Osteoblast (primary cell): ENCODE measurements around the gene SOX5. TPM values are rescaled to one million over a fixed set of nuclear protein-coding genes. Genes with fewer than 3 reads are reported as not detected.
"Not testable (repeated sequence)": the region's sequence is repeated elsewhere in the genome, so short reads cannot be mapped to it uniquely, and the experiment has no call there.

Experiments used
- DNase-seq: peaks from one replicate; pipeline ENCODE4 v3.0.0; 2011; ENCODE audit warnings: low spot score, mixed read lengths; ENCODE audit not compliant: insufficient read length; ENCODE audit errors: missing footprints
- H2AFZ ChIP-seq: 2 replicates; pipeline ENCODE4 v1.6.0; 2011; ENCODE audit warnings: mild to moderate bottlenecking, low read length
- H3K27ac ChIP-seq: 2 replicates; pipeline ENCODE4 v1.5.1; 2011; ENCODE audit warnings: mild to moderate bottlenecking, low read depth, low read length, moderate library complexity
- H3K27me3 ChIP-seq: 2 replicates; pipeline ENCODE4 v1.6.0; 2012; ENCODE audit warnings: mild to moderate bottlenecking, control low read depth, inconsistent platforms, low read length, moderate library complexity; ENCODE audit not compliant: insufficient read depth
- H3K36me3 ChIP-seq: 2 replicates; pipeline ENCODE4 v1.5.1; 2011; ENCODE audit warnings: mild to moderate bottlenecking, low read length, control low read depth, moderate library complexity; ENCODE audit not compliant: insufficient read depth
- H3K4me1 ChIP-seq: 2 replicates; pipeline ENCODE4 v1.5.1; 2011; ENCODE audit warnings: mild to moderate bottlenecking, low read length, control low read depth, moderate library complexity; ENCODE audit not compliant: insufficient read depth
- H3K4me2 ChIP-seq: 2 replicates; pipeline ENCODE4 v1.6.0; 2011; ENCODE audit warnings: mild to moderate bottlenecking, low read length; ENCODE audit not compliant: insufficient read depth
- H3K4me3 ChIP-seq: fragments of 200-600 bp; sonication (generic); 3 replicates; pipeline ENCODE4 v1.5.1; 2012; ENCODE audit warnings: mild to moderate bottlenecking, low read length, inconsistent platforms; ENCODE audit not compliant: insufficient read depth
- H3K79me2 ChIP-seq: 2 replicates; pipeline ENCODE4 v1.6.0; 2012; ENCODE audit warnings: mild to moderate bottlenecking, low read length, control low read depth, inconsistent platforms; ENCODE audit not compliant: insufficient read depth
- H3K9me3 ChIP-seq: 2 replicates; pipeline ENCODE4 v1.5.1; 2011; ENCODE audit warnings: low read depth, low read length, control low read depth
- H4K20me1 ChIP-seq: 2 replicates; pipeline ENCODE4 v1.6.0; 2012; ENCODE audit warnings: mild to moderate bottlenecking, low read length, control low read depth; ENCODE audit not compliant: insufficient read depth
- total RNA-seq: library from RNA; depleted of rRNA; stranded (reverse); fragments of >200 nt; gene quantifications from 2 replicates; pipeline ENCODE4 v1.2.3, GENCODE V29; 2012
- TF ChIP-seq, protein P1 (sequence below): IDR thresholded peaks from 2 replicates; pipeline ENCODE4 v1.5.1; 2011; ENCODE audit warnings: mild to moderate bottlenecking, low read depth, low read length, moderate library complexity; ENCODE audit errors: extremely low read depth

Gene SOX5
- total RNA-seq, 1 donor, result 5.1 TPM

DNA sequence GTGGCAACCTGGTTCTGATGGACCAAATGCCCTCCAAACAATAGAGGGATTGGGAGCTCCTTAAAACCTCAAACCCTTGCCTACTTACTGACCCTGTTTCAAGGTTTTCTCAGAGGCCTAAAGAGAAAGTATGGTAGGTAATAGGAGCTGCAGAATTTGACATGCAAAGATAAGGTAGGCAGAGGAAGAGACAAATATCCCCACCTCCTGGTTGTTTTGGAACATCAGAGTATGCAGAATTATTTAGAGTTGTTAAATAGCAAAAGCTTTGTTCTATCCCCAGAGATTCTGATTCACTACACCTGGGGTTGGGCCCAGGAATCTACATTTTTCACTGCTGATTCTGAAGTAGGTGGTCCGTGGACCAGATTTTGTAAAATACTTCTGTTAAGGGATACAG is 421.2 kb downstream of the SOX5 start:
- Histone ChIP-seq H4K20me1 (no peaks in the 10 kb centered on the region), H3K36me3 (no peaks in the 10 kb centered on the region), H3K4me2 (no peak overlapping the region)

DNA sequence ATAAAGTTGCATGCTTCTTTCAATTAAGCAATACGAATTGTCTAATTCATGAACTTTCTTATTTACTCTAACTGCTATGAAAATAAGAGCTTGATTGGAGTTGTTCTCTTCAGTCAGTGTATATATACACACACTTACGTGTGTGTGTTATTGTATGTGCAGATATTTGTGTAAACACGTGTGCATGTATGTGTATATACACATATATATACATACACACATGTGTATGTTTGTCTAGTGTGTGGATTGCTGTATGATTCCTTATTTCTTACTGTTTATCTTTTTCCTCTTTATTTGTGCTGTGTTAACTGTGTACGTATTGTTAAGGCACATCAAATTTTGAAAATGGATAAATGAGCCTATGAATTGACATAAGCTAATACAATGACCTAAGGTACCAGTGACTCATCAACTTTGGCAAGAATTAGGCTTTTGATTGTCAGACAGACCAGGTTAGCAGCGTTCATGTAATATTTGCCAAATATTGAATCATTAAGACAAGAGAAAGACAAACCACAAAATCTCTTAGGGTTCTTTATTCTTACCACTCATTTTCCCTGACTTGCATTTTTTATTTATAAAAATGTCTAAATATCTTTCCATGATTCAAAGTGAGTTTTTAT is 423.9 kb downstream of the SOX5 start:
- TF ChIP-seq, protein P1, sequence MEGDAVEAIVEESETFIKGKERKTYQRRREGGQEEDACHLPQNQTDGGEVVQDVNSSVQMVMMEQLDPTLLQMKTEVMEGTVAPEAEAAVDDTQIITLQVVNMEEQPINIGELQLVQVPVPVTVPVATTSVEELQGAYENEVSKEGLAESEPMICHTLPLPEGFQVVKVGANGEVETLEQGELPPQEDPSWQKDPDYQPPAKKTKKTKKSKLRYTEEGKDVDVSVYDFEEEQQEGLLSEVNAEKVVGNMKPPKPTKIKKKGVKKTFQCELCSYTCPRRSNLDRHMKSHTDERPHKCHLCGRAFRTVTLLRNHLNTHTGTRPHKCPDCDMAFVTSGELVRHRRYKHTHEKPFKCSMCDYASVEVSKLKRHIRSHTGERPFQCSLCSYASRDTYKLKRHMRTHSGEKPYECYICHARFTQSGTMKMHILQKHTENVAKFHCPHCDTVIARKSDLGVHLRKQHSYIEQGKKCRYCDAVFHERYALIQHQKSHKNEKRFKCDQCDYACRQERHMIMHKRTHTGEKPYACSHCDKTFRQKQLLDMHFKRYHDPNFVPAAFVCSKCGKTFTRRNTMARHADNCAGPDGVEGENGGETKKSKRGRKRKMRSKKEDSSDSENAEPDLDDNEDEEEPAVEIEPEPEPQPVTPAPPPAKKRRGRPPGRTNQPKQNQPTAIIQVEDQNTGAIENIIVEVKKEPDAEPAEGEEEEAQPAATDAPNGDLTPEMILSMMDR, result no peak
- no peaks in the 10 kb centered on the region for H3K79me2 ChIP-seq
- no peaks in the 10 kb centered on the region for H3K9me3 ChIP-seq
- H4K20me1 ChIP-seq, result no peaks in the 10 kb centered on the region
- no peaks in the 10 kb centered on the region for H3K36me3 ChIP-seq
- no peaks in the 10 kb centered on the region for H3K4me1 ChIP-seq
- no peak overlapping the region for H3K4me2 ChIP-seq
- no peak overlapping the region for H2AFZ ChIP-seq
- no peaks in the 10 kb centered on the region for H3K27me3 ChIP-seq
- no peak overlapping the region for H3K4me3 ChIP-seq
- no peak for DNase-seq
- no peak overlapping the region for H3K27ac ChIP-seq

More for the DNA sequence above, 421.2 kb downstream of the SOX5 start:
- Histone ChIP-seq H3K4me3 (no peak overlapping the region), H2AFZ (no peak overlapping the region), H3K27ac (no peak overlapping the region), H3K27me3 (no peaks in the 10 kb centered on the region), H3K79me2 (no peaks in the 10 kb centered on the region), H3K9me3 (no peaks in the 10 kb centered on the region), H3K4me1 (no peaks in the 10 kb centered on the region)
- TF ChIP-seq, protein P1, result no peak
- no peak for DNase-seq

DNA sequence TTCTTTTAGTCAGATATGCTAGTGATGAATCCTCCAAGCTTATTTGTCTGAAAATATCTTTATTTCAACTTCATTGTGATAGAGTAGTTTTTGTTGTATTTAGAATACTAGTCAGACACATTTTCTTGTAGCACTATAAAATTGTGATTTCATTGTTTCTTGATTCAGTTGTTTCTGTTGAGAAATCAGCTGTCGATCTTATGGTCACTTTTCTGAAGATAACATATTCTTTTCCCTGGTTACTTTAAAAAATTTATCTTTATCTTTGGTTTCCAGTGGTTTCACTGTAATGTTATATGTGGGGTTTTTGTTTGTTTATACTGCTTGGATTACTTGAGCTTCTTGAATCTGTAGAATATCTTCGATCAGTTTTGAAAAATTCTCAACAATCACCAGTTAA is 426.1 kb downstream of the SOX5 start:
- TF ChIP-seq, protein P1, result no peak
- H3K36me3 ChIP-seq, result no peaks in the 10 kb centered on the region
- no peaks in the 10 kb centered on the region for H3K4me1 ChIP-seq
- no peak overlapping the region for H3K27ac ChIP-seq
- no peaks in the 10 kb centered on the region for H3K9me3 ChIP-seq
- no peaks in the 10 kb centered on the region for H3K79me2 ChIP-seq
- H2AFZ ChIP-seq, result no peak overlapping the region
- no peak overlapping the region for H3K4me2 ChIP-seq
- no peaks in the 10 kb centered on the region for H3K27me3 ChIP-seq
- H4K20me1 ChIP-seq, result no peaks in the 10 kb centered on the region
- DNase-seq, result no peak
- no peak overlapping the region for H3K4me3 ChIP-seq

DNA sequence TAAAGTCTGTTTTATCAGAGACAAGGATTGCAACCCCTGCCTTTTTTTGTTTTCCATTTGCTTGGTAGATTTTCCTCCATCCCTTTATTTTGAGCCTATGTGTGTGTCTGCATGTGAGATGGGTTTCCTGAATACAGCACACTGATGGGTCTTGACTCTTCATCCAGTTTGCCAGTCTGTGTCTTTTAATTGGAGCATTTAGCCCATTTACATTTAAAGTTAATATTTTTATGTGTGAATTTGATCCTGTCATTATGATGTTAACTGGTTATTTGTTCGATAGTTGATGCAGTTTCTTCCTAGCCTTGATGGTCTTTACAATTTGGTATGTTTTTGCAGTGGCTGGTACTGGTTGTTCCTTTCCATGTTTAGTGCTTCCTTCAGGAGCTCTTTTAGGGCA is 430.0 kb downstream of the SOX5 start:
- H3K79me2 ChIP-seq, H3K36me3 ChIP-seq, H3K9me3 ChIP-seq, H2AFZ ChIP-seq, DNase-seq, H4K20me1 ChIP-seq, H3K27me3 ChIP-seq, H3K4me3 ChIP-seq, H3K27ac ChIP-seq, H3K4me1 ChIP-seq, H3K4me2 ChIP-seq: not testable (repeated sequence)

DNA sequence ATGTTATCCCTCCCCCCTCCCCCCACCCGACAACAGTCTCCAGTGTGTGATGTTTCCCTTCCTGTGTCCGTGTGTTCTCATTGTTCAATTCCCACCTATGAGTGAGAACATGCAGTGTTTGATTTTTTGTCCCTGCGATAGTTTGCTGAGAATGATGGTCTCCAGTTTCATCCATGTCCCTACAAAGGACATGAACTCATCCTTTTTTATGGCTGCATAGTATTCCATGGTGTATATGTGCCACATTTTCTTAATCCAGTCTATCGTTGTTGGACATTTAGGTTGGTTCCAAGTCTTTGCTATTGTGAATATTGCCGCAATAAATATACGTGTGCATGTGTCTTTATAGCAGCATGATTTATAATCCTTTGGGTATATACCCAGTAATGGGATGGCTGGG is 433.7 kb downstream of the SOX5 start:
- H3K4me2 ChIP-seq, DNase-seq, H2AFZ ChIP-seq, H3K4me3 ChIP-seq, H3K36me3 ChIP-seq, H3K27me3 ChIP-seq, H3K4me1 ChIP-seq, H3K79me2 ChIP-seq, H3K27ac ChIP-seq, H4K20me1 ChIP-seq, H3K9me3 ChIP-seq: not testable (repeated sequence)
